ENCODE results near the gene CENPE.
"Not testable (repeated sequence)": the region's sequence is repeated elsewhere in the genome, so short reads cannot be mapped to it uniquely, and the experiment has no call there.

The CENPE gene

GRCh38 chr4:103198111-103198765 is at the start of gene CENPE (continued):
- TF ChIP-seq ATF2 (tag by site-specific recombination; IDR thresholded peaks at IDR 0.05; ENCODE audit: low read depth) (peak; percentile 97), ZBTB17 (tag by site-specific recombination; IDR thresholded peaks at IDR 0.05) (0 out of 2 replicates have a peak, but pooled peaks have one; percentile 36), PRDM10 (tag by site-specific recombination; IDR thresholded peaks at IDR 0.05) (peak; percentile 99), ZFP69B (tag by site-specific recombination; IDR thresholded peaks at IDR 0.05) (peak; percentile 53; the same call in 1 of the 2 replicates), ZNF660 (tag by site-specific recombination; IDR thresholded peaks at IDR 0.05) (peak; percentile 69; the same call in 1 of the 2 replicates)

- Histone ChIP-seq H3K9me3 (ENCODE audit: control insufficient read depth, insufficient read depth, low read depth, low read length) (no peaks in the 10 kb centered on the region), H3K4me1 (ENCODE audit: control insufficient read depth, insufficient read depth, low read length) (no peaks in the 10 kb centered on the region), H3K27ac (ENCODE audit: extremely low read depth, low read depth, low read length) (no peak overlapping the region), H3K4me3 (ENCODE audit: low read depth, low read length) (no peak overlapping the region), H3K36me3 (ENCODE audit: control insufficient read depth in 2 of 2, insufficient read depth in 1 of 2, low read length in 2 of 2) (no peaks in the 10 kb centered on the region)
- ChIA-PET CTCF (no interaction called here), POLR2A (no interaction called here)
- TF ChIP-seq KLF10 (tag by site-specific recombination; IDR thresholded peaks at IDR 0.05) (no peak), ZFP3 (tag by site-specific recombination; IDR thresholded peaks at IDR 0.05; ENCODE audit: low read depth) (no peak), ZFP37 (tag by site-specific recombination; IDR thresholded peaks at IDR 0.05) (no peak), ZNF37A (tag by site-specific recombination; IDR thresholded peaks at IDR 0.05) (no peak), ZNF488 (tag by site-specific recombination; IDR thresholded peaks at IDR 0.05) (no peak), ZNF596 (tag by site-specific recombination; IDR thresholded peaks at IDR 0.05) (no peak), ZNF398 (tag by site-specific recombination; IDR thresholded peaks at IDR 0.05) (no peak), ZNF211 (tag by site-specific recombination; IDR thresholded peaks at IDR 0.05; ENCODE audit: low read depth) (no peak), SP3 (tag by site-specific recombination; IDR thresholded peaks at IDR 0.05) (no peak), BCL11B (tag by site-specific recombination; IDR thresholded peaks at IDR 0.05; ENCODE audit: low read depth) (no peak), REST (tag by site-specific recombination; IDR thresholded peaks at IDR 0.05) (no peak), GLI2 (tag by site-specific recombination; IDR thresholded peaks at IDR 0.05; ENCODE audit: borderline replicate concordance, low read depth) (no peak), ZNF48 (tag by site-specific recombination; IDR thresholded peaks at IDR 0.05) (no peak), ZNF138 (tag by site-specific recombination; IDR thresholded peaks at IDR 0.05; ENCODE audit: borderline replicate concordance) (no peak), ZNF146 (tag by site-specific recombination; IDR thresholded peaks at IDR 0.05) (no peak)
Observed at GRCh38 chr4:103244251-103244650, 46.1 kb upstream of the CENPE start.

- H3K4me1 ChIP-seq (ENCODE audit: control insufficient read depth, insufficient read depth, low read length); H3K27ac ChIP-seq (ENCODE audit: extremely low read depth, low read depth, low read length); H3K9me3 ChIP-seq (ENCODE audit: control insufficient read depth, insufficient read depth, low read depth, low read length); POLR2A ChIA-PET; H3K4me3 ChIP-seq (ENCODE audit: low read depth, low read length); H3K36me3 ChIP-seq (ENCODE audit: control insufficient read depth in 2 of 2, insufficient read depth in 1 of 2, low read length in 2 of 2); CTCF ChIA-PET: not testable (repeated sequence)
Observed at GRCh38 chr4:103230938-103231337, 32.8 kb upstream of the CENPE start.

All from HEK293 (cell line).